ENCODE data around the gene CTTN. TPM values are rescaled to one million over a fixed set of nuclear protein-coding genes. Genes with fewer than 3 reads are reported as not detected.

Gene CTTN
- total RNA-seq, 1 experiment from 2014 or later: 448 TPM

DNA sequence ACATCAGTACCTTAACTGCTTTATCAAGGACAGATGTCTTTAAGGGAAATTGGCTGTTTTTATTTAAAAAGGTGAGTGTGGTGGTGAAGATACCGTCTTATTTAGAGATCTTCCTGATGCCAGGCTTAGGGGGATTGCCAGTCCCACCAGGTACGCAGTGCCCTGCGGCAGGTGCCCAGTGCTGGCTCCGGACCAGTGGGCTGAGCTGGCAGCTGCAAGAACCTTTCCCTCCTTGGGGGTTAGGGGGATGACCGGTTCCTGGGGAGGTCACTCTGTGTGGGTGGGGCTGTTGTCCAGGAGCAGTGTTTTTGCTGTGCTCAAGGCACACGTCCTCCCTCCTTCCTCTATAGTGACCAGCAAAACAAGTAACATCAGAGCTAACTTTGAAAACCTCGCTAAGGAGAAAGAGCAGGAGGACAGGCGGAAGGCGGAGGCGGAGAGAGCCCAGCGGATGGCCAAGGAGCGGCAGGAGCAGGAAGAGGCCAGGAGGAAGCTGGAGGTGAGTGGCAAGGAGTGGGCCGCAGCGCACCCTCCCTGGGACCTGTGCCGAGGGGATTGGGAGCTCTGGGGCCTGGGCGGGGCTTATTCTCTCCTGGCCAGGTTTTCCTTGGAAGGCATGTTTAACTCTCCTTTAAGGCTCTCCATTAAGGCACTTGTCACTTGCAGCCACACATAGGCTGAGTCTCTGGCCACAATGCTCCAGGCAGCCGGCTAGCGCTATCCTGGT lies 30.5 kb downstream of the CTTN start:
- no TSS peak for BruUV-seq (replicated peaks)
- H3K4me3 Mint-ChIP-seq (ENCODE audit: low read depth, unreplicated experiment): no peak overlapping the region
- TF ChIP-seq CTCF (IDR thresholded peaks at IDR 0.05; ENCODE audit: unreplicated experiment): no peak

DNA sequence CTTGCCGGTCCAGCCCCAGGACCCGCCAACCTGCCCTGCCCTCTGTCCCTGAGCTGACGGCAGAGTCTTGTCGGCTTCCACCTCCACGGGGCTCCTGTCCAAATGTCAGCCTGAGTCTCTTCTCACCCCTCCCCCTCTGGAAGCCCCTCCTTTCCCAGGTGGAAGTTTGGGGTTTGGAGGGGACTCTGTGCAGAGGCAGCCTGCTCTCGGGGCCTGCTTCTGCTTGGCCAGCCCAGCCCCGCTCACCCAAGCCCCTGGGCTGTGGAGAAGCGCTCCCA lies 31.0 kb downstream of the CTTN start:
- no TSS peak for BruUV-seq (replicated peaks)
- intact Hi-C loops (cut with micrococcal nuclease; ENCODE audit: unreplicated experiment): no loop called here
- Mint-ChIP-seq H3K9me3 (ENCODE audit: low read depth, unreplicated experiment) (no peaks in the 10 kb centered on the region), H3K27ac (ENCODE audit: unreplicated experiment) (no peak overlapping the region), H3K27me3 (ENCODE audit: unreplicated experiment) (no peaks in the 10 kb centered on the region), H3K36me3 (ENCODE audit: insufficient read depth, unreplicated experiment) (peaks cover 78% of the 10 kb centered on the region), H3K4me3 (ENCODE audit: low read depth, unreplicated experiment) (no peak overlapping the region), H3K4me1 (ENCODE audit: low read depth, unreplicated experiment) (no peaks in the 10 kb centered on the region)
- DNase-seq: no peak
- CTCF ChIA-PET: interaction anchor here (1.2 kb wide), 1 partner anchor 12 kb away, joined by 3 read pairs; no protein-coding TSS in a partner anchor
- no peak for TF ChIP-seq CTCF (IDR thresholded peaks at IDR 0.05; ENCODE audit: unreplicated experiment)

More for the DNA sequence above, 30.5 kb downstream of the CTTN start:
- CTCF ChIA-PET: interaction anchor here (1.2 kb wide), 1 partner anchor 11 kb away, joined by 3 read pairs; no protein-coding TSS in a partner anchor
- Mint-ChIP-seq H3K9me3 (ENCODE audit: low read depth, unreplicated experiment) (no peaks in the 10 kb centered on the region), H3K27me3 (ENCODE audit: unreplicated experiment) (no peaks in the 10 kb centered on the region), H3K36me3 (ENCODE audit: insufficient read depth, unreplicated experiment) (peaks cover 78% of the 10 kb centered on the region), H3K4me1 (ENCODE audit: low read depth, unreplicated experiment) (no peaks in the 10 kb centered on the region), H3K27ac (ENCODE audit: unreplicated experiment) (no peak overlapping the region)
- no peak for DNase-seq
- intact Hi-C loops (cut with micrococcal nuclease; ENCODE audit: unreplicated experiment): no loop called here

DNA sequence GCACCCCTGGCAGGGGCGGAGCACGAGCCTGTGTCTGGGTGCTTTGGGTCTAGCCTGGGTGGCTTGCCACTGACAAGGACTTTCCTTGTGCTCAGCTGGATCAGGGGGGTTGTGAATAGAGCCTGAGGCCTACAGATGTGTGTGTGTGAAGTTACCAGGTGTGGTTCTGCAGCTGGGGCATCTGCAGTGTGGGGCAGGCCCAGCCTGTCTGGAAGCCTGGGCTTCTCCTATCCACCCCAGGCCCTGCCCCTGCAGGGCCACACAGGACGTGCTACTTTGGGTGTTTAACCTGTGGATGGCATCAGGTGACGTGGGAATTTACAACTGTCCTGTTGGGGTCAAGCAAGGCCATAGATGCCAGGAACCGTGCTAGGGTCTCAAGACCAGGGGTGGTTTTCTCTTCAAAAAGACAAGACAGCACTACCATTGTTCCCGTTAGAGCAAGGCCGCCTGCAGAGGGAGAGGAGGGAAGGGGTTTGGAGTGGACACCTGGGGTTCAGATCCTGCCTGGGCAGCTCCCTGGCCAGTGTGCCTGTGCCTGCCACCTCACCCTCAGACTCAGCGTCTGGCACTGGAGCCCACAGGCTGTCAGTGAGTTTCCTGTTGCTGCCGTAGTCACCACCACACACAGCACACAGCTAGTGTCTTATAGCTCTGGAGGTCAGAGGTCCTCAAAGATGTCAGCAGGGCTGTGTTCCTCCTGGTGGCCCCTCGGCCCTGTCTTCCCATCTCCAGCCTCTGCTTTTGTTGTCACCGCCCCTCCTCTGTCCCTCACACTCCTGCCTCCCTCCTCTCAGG lies 31.6 kb downstream of the CTTN start:
- intact Hi-C loops (cut with micrococcal nuclease; ENCODE audit: unreplicated experiment): no loop called here
- Mint-ChIP-seq H3K9me3 (ENCODE audit: low read depth, unreplicated experiment) (no peaks in the 10 kb centered on the region), H3K27me3 (ENCODE audit: unreplicated experiment) (no peaks in the 10 kb centered on the region), H3K4me1 (ENCODE audit: low read depth, unreplicated experiment) (no peaks in the 10 kb centered on the region), H3K36me3 (ENCODE audit: insufficient read depth, unreplicated experiment) (peaks cover 78% of the 10 kb centered on the region), H3K27ac (ENCODE audit: unreplicated experiment) (no peak overlapping the region), H3K4me3 (ENCODE audit: low read depth, unreplicated experiment) (no peak overlapping the region)
- CTCF ChIA-PET: interaction anchor here (1.2 kb wide), 1 partner anchor 12 kb away, joined by 3 read pairs; no protein-coding TSS in a partner anchor
- DNase-seq: no peak
- no TSS peak for BruUV-seq (replicated peaks)
- TF ChIP-seq CTCF (IDR thresholded peaks at IDR 0.05; ENCODE audit: unreplicated experiment): no peak

- CTCF ChIA-PET: no interaction called here
- intact Hi-C loops (cut with micrococcal nuclease; ENCODE audit: unreplicated experiment): no loop called here
- Mint-ChIP-seq H3K4me3 (ENCODE audit: low read depth, unreplicated experiment) (no peak overlapping the region), H3K4me1 (ENCODE audit: low read depth, unreplicated experiment) (no peaks in the 10 kb centered on the region), H3K36me3 (ENCODE audit: insufficient read depth, unreplicated experiment) (peaks cover 78% of the 10 kb centered on the region), H3K27ac (ENCODE audit: unreplicated experiment) (no peak overlapping the region), H3K9me3 (ENCODE audit: low read depth, unreplicated experiment) (no peaks in the 10 kb centered on the region), H3K27me3 (ENCODE audit: unreplicated experiment) (no peaks in the 10 kb centered on the region)
- DNase-seq: no peak
- no TSS peak for BruUV-seq (replicated peaks)
- no peak for TF ChIP-seq CTCF (IDR thresholded peaks at IDR 0.05; ENCODE audit: unreplicated experiment)
Observed at GRCh38 chr11:70430671-70431574, 32.6 kb downstream of the CTTN start.

Measured in Calu3 (cell line).